Activated gamma-delta T cell treated with anti-CD3 and anti-CD28 coated beads, Interleukin-2, amount 50 U/mL, for 16 hours (primary cell): ENCODE data around the gene OR9A4.
"Not testable (repeated sequence)": the region's sequence is repeated elsewhere in the genome, so short reads cannot be mapped to it uniquely, and the experiment has no call there.

Source experiments
- DNase-seq: peaks from one replicate; pipeline ENCODE4 v3.0.0-alpha.2; 2020; ENCODE audit warnings: low read depth

The OR9A4 gene

DNA sequence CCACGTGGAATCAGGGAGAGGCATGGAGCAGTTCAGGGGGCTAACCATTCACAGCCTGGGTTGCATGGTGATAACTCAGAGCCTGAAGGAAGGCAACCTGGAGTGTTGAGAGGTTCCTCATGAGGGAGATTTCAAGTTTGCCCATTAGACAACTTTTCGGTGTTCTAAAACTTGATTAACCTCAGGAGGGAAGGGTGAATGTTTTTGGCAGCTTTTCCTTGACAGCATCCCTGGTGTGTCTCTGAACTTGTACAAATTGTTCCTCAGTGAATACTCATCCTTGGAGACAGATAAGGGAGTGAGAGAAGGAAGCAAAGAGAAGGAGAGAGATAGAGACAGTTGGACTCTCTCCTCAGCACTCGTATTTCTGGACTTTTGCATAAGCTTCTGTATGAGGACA, at the start of gene OR9A4:
TSS of gene OR9A4 (plus strand) at position 301 of the 400 bp plus-strand sequence. CDS start 2,477 bp downstream, outside the sequence.
- DNase-seq = no peak

DNA sequence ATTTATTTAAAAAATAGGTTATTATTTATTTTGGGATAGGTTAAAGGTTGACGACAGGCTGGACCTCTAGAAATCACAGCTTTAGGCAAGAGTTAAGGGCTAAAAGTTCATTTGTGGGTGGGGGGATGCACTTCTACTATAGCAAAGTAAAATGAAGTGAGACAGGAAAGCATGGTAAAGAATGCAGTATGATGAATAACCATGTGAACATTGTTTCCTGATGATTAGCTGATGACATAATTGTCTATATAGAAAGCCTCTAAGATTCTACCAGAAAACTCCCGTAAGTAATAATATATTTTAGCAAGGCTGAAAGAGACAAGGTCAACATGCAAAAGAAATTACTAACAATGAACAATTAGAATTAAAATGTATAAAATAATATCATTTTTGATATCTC, 49.2 kb upstream of the OR9A4 start:
- no peak for DNase-seq

DNA sequence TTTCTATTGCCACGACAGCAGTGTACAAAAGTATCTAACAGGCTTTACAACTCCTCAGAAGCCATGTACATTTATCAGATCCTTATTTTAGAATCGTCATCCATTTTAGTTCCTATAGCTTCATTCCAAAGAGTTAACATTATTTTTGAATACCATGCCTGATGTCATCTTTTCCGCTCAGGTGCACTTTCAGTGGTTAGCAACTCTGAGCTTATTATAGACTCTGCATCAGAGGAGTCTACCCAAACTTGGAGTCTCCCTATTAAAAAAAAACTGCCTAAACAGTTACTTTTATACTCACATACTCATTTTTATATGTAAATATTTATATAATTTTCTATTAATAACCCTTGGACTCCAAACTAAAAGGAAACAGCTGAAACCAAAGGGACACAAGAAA, 43.3 kb upstream of the OR9A4 start:
- DNase-seq = no peak

GRCh38 chr7:141874787-141875186, 41.4 kb upstream of the OR9A4 start:
- no peak for DNase-seq

- no peak for DNase-seq
Observed at GRCh38 chr7:141875453-141875852, 40.7 kb upstream of the OR9A4 start.

- no peak for DNase-seq
Observed at GRCh38 chr7:141876371-141876770, 39.8 kb upstream of the OR9A4 start.

- no peak for DNase-seq
Observed at GRCh38 chr7:141877365-141877764, 38.8 kb upstream of the OR9A4 start.

- DNase-seq = no peak
Observed at GRCh38 chr7:141880960-141881359, 35.2 kb upstream of the OR9A4 start.

- no peak for DNase-seq
Observed at GRCh38 chr7:141884539-141885225, 31.5 kb upstream of the OR9A4 start.

- DNase-seq = no peak
Observed at GRCh38 chr7:141889321-141889720, 26.9 kb upstream of the OR9A4 start.

DNA sequence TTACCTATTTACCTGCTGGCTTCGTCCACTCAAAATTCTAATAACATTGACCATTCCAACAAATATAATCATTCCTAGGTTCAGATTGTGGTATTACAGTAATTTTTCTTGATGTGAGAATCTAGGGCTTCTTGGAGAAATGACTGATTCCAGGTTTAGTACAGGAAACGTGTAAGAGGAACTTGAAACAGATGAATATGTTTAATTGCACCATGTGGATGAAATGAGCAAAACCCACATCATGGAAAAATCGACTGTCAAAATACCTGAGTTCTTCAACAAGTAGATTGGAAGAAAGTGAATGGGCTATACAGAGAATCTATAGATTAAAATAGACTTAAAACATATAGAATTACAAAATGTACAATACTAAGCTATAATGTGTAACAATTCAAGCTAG, 24.9 kb upstream of the OR9A4 start:
- no peak for DNase-seq

GRCh38 chr7:141899366-141899765, 16.8 kb upstream of the OR9A4 start:
- DNase-seq = not testable (repeated sequence)

DNA sequence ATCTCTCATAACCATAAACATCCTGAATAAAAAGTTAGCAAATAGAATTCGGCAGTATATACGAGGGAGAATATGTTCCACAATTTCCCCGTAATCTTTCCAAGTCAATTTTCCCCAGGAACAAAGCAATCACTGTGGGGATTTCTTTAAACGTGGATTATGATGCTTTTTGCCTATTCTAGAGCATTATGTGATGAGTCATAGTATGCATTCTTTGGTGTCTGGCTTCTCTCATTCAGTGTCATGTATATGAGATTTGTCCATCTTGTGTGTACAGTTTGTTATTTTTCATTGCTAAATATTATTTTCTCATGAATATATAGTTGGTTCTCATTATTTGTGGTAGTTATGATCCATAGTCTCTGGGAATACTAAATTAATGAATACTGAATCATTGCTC, 9.9 kb upstream of the OR9A4 start:
- no peak for DNase-seq

DNA sequence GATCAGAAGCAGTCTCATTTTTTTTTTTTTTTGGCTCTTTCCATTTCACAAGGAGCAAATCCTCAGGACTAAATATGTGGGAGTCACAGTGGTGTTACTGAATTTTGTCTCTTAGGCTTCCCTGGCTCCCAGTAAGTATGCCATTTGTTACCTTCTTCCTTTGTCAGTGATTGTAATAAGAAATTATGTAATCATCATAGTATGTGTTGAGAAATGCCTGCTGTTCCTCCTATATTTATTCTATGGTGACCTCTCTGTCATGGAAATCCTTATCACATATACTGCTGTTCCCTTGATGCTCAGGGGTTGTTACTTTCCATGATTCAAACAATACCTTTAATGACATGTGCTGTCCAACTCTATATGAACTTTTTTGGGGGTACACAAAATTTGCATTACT, 4.8 kb upstream of the OR9A4 start:
- no peak for DNase-seq

DNA sequence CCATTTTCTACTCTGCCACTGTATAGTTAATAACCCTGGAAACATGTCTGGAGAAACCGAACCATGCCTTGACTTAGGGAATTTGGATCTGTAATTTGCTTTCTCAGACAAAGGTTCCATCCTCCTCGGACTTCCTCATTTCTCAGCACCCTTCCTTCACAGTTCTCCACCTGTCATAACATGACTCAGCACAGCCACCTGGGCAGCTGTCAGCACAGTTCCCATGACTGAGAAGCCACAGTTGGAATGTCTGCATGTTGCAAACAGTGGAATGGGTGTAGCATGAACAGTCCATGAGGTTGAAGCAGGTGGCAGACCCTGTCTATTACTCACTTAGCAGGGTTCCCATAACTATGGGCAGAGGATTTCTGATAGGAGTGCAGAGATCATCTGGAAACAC, 634 bp upstream of the OR9A4 start:
- no peak for DNase-seq

DNA sequence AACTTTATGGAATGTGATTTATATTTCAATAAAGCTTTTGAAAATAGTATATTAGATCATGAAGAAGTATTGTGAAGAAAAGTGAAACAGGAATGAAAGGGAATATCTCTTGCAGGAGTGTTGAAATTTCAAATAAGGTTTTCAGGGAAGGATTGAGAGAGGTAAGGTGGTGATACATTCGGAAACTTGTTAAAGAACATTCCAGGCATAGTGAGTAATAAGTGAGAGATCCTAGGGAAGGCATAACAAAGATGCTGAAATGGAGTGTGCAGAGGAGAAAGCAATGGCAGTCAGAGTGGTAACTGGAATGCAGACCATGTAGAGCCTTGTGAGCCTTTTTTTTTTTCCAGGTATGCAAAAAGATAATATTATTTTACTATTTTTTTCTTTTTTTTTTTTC, 4.1 kb downstream of the OR9A4 start:
- no peak for DNase-seq

DNA sequence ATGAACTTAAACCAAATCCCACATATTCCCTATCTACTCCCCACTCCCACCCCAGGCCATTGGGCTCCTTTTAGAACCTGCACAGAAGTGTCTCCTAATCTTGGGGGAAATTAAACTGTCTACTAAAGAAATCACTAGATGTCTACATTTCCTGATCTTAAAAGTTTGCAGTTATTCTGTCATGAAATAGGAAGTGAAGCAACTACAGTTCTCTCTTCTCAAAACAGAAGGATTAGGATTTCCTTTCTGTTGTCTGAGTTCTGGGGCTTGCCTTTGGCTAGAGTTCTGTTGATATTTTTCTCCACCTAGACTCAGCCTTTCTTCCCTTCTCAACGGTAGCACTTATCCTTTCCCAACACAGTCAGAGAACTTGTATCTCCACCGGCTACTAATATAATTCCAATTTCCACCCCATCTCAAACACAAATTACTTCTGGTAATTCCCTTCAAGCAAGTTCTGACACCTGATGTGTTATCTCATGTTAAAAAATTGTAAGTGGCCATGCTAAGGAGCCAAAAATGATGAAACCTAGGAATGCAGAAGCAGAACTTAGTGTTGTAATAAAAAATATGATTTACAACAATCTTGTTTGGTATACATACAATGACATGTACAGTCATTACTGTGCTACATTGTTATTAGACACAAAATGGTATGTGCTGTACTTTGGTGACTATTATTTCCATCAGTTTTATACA, 12.1 kb downstream of the OR9A4 start:
- DNase-seq = no peak

DNA sequence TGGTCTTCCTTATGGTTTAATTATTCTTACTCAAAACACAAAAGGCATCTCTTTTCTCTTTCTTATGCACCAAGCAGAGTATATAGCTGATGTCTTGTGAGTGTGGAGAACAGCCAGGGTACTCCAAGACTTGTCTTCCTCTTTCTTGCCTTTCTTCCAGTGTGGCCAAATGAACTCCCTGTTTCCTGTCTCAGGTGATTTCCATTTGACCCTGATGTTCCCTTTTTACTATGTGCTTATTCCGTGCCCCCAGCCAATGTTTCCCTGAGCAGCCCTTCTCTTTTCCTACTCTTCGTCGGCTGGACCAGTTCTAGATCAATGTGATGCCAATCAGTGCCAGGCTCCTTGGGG, 12.6 kb downstream of the OR9A4 start:
- DNase-seq = no peak

GRCh38 chr7:141930211-141930610, 14.0 kb downstream of the OR9A4 start:
- DNase-seq = no peak

DNA sequence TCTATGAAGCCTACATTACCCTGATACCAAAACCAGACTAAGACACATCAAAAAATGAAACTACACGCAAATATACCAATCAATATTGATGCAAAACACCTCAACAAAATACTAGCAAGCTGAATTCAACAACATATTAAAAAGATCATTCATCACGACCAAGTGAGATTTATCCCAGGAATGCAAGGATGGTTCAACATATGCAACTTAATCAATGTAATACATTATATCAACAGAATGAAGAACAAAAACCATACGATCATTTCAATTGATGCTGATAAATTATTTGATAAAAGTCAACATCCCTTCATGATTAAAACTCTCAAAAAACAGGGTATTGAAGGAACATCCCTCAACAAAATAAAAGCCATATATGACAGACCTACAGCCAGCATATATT, 24.9 kb downstream of the OR9A4 start:
- no peak for DNase-seq

DNA sequence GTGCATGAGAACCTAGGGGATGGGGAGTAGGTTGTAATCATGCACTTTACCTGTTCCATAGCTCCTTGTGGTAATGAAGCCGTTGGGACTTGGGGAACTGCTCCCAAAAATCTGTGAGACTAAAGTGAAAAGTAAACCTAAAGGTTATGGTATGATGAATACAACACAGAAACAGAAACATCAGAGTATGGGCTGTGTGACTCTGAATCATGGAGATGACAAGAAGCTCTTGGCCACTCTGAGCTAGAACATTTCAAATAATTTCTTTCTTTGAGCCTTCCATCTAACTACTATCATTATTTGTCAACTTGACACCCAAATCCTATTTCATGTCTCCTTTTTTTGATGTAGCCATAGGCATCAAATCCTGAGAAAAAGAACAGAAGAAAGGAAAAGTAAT, 27.6 kb downstream of the OR9A4 start:
- no peak for DNase-seq

DNA sequence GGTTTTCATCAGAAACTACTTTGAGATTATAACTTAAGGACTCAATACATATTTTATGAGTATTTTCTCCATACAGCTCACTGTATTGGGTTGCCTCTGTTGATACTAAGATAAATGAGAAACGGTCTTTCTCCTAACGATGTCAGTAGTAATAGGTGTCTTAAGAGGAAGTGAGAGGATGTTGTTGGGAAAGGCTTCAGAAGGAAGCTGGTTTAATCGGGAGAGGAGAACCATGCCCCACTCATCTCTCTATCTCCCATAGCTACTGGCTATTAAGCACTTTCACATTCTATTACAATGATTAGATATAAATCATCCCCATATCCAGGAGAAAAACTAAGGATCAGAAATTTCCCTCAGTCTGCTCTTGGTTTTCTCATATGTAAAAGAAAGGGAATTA, 28.6 kb downstream of the OR9A4 start:
- no peak for DNase-seq

- no peak for DNase-seq
Observed at GRCh38 chr7:141945356-141945755, 29.2 kb downstream of the OR9A4 start.

- no peak for DNase-seq
Observed at GRCh38 chr7:141946796-141947195, 30.6 kb downstream of the OR9A4 start, which contains the start of gene CLEC5A. Gene CLEC5A (minus strand): TSS chr7:141946974. CDS start chr7:141946292, 682 bp downstream.
